ENCODE data around the gene TRPC4. TPM values are rescaled to one million over a fixed set of nuclear protein-coding genes. Genes with fewer than 3 reads are reported as not detected.
A peak's percentile ranks its signal among the peaks of the same experiment; 100 is the strongest.

TRPC4 gene
- total RNA-seq, 1 experiment from 2014 or later: 19.0 TPM

DNA sequence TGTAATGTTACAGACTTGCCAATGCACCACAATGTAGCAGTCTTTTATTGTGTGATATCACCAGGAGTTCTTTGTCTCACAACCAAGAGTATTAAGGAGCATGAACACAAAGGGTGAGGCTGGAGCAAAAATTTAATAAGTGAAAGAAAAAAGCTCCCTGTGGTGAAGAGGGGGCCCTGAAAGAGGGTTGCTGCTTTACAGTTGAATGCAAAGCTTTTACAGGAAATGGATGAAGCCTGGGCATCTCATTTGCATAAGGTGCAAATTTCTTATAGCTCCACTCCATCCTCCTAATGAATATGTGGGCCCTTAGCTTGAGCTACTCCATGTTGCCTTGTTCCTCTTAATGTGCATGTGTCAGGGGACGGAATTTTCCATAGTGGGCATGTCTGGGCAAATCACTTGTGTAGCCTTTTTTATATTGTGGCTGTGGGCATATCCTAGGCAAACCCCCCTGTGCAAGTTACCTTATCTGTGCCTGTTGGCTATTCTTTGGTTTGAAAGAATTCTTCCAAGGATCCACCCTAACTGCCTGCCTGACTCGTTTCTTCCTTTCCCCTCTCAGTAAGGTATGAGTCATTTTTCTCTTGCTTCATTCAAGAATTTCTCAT lies 45.3 kb upstream of the TRPC4 start:
- H3K4me3 Mint-ChIP-seq: peak overlapping the region; percentile 65 to 66
- Histone ChIP-seq H2BK20ac (ENCODE audit: low read depth, low read length, poor library complexity, severe bottlenecking) (no peak overlapping the region), H2AFZ (ENCODE audit: low read length) (no peak overlapping the region), H2BK12ac (ENCODE audit: insufficient read length, low read depth, low read length) (no peak overlapping the region), H2BK120ac (ENCODE audit: low read depth, low read length, poor library complexity, severe bottlenecking) (no peak overlapping the region), H4K20me1 (ENCODE audit: control insufficient read depth, insufficient read depth, insufficient read length) (no peaks in the 10 kb centered on the region), H3K27me3 (ENCODE audit: insufficient read depth, low read length) (no peaks in the 10 kb centered on the region), H3K4ac (ENCODE audit: low read depth, low read length) (no peak overlapping the region), H3T11ph (ENCODE audit: low read length) (no peak overlapping the region), H4K91ac (ENCODE audit: insufficient read length, low read depth, low read length) (no peak overlapping the region), H3K56ac (ENCODE audit: insufficient read length, low read depth, low read length) (no peak overlapping the region), H3K14ac (ENCODE audit: insufficient read depth, low read length) (no peak overlapping the region), H4K5ac (ENCODE audit: insufficient read length, low read depth, low read length) (no peak overlapping the region), H3K18ac (ENCODE audit: insufficient read length, low read depth, low read length) (no peak overlapping the region), H3K27ac (ENCODE audit: insufficient read length, low read depth, low read length) (no peak overlapping the region), H3K9me3 (ENCODE audit: control insufficient read depth, low read depth, low read length) (no peaks in the 10 kb centered on the region), H4K8ac (replicated peaks; ENCODE audit: insufficient read length, low read depth, low read length) (no peak overlapping the region), H2BK15ac (ENCODE audit: low read depth, low read length) (no peak overlapping the region), H2AK5ac (ENCODE audit: insufficient read length, low read length) (no peak overlapping the region), H3K23ac (ENCODE audit: insufficient read length, low read depth, low read length) (no peak overlapping the region), H3K9ac (ENCODE audit: extremely low read depth, insufficient read length, low read length) (no peak overlapping the region), H2BK5ac (ENCODE audit: insufficient read length, low read length) (no peak overlapping the region), H3K4me2 (ENCODE audit: insufficient read depth, insufficient read length, low read length) (no peak overlapping the region), H3K23me2 (ENCODE audit: insufficient read length, low read depth, low read length, poor library complexity, severe bottlenecking) (no peaks in the 10 kb centered on the region), H3K4me1 (ENCODE audit: insufficient read depth, low read length) (peaks cover 9% of the 10 kb centered on the region), H3K79me2 (ENCODE audit: insufficient read depth, low read length) (no peaks in the 10 kb centered on the region), H3K79me1 (ENCODE audit: insufficient read depth, low read depth, low read length, poor library complexity, severe bottlenecking) (no peaks in the 10 kb centered on the region)
- TF ChIP-seq, protein P1, sequence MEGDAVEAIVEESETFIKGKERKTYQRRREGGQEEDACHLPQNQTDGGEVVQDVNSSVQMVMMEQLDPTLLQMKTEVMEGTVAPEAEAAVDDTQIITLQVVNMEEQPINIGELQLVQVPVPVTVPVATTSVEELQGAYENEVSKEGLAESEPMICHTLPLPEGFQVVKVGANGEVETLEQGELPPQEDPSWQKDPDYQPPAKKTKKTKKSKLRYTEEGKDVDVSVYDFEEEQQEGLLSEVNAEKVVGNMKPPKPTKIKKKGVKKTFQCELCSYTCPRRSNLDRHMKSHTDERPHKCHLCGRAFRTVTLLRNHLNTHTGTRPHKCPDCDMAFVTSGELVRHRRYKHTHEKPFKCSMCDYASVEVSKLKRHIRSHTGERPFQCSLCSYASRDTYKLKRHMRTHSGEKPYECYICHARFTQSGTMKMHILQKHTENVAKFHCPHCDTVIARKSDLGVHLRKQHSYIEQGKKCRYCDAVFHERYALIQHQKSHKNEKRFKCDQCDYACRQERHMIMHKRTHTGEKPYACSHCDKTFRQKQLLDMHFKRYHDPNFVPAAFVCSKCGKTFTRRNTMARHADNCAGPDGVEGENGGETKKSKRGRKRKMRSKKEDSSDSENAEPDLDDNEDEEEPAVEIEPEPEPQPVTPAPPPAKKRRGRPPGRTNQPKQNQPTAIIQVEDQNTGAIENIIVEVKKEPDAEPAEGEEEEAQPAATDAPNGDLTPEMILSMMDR (conservative IDR thresholded peaks at IDR 0.05): no peak
- H3K36me3 Mint-ChIP-seq (ENCODE audit: insufficient read depth in 1 of 3, low read depth in 3 of 3): peaks cover 0 to 13% (median 4%) of the 10 kb centered on the region in 3 experiments; a peak in 5 of 7 replicates
- WGBS (ENCODE audit: extremely low coverage, insufficient read length, low lambda C conversion rate): no CpG with 5 or more reads among the region's 2 CpGs
- no peaks in the 10 kb centered on the region for H3K27me3 Mint-ChIP-seq (ENCODE audit: low read depth)
- peak overlapping the region; percentile 20 to 95 (median 90) for H3K27ac Mint-ChIP-seq
- peak; percentile 73 for DNase-seq
- H3K4me1 Mint-ChIP-seq: peaks cover 59 to 64% of the 10 kb centered on the region in 2 experiments
- H3K9me3 Mint-ChIP-seq: no peaks in the 10 kb centered on the region

Data from H9 (cell line).